Stimulated activated CD8-positive, alpha-beta memory T cell treated with anti-CD3 and anti-CD28 coated beads, Interleukin-12 subunit alpha, Interleukin-12 subunit beta, amount 100 ng/mL, for 24 hours (primary cell): ENCODE results near the gene CYB561D1.
"Not testable (repeated sequence)": the region's sequence is repeated elsewhere in the genome, so short reads cannot be mapped to it uniquely, and the experiment has no call there.

Experiments used
- DNase-seq: peaks from one replicate; pipeline ENCODE4 v3.0.0-alpha.2; 2020; ENCODE audit errors: extremely low read depth

Gene CYB561D1, protein sequence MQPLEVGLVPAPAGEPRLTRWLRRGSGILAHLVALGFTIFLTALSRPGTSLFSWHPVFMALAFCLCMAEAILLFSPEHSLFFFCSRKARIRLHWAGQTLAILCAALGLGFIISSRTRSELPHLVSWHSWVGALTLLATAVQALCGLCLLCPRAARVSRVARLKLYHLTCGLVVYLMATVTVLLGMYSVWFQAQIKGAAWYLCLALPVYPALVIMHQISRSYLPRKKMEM

DNA sequence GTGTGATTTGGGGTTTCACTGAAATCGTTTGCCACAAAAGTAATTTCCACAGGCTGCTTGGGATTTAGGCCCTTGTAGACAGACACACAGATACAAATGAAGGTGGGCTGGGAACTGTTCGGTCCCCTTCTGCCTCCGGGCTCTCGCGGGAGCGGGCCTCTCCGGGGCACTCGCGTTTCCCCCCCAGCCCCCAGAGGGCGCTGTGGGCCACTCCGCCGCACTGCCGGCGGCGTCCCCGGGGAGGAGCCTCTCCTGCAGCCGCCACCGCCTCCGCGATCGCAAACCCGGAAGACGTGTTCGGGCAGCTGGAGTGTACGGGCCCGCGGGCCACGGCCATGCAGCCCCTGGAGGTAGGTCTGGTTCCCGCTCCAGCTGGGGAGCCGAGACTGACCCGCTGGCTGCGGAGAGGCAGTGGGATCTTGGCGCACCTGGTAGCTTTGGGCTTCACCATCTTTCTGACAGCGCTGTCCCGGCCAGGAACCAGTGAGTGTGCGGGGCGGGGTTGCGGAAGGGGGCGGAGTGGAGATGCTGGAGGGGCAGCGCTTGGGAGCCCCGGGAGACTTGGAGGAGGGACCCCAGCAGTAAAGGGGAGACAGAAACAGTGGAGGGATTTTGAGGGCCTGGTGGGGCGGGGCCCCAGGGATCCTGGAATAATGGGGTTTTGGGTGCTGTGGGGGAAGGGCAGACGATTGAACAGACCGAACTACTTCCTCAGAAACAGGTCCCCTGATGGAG, at the start of gene CYB561D1:
CYB561D1 (plus strand) TSS at position 290 of the 735 bp plus-strand sequence; CDS start at position 336, 46 bp downstream.
- DNase-seq, result peak; percentile 77

DNA sequence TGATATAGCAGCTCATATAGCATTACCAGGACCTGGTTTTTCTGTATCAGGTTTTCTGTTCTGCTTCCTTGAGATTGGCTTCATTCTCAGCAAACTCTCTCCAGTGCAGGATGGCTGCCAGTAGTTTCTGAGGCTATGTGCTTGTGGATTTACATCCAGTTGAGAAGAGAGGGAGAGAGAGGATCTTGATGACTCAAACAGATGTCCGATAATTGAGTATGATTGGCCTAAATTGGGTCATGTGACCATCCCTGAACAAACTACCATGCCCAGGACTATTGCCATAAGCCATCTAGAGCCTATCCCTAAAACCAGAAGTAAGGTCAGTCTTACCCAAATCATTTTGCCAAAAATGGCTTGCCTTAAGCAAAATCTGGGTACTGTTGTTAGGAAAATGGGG, 49.5 kb upstream of the CYB561D1 start:
- DNase-seq, result no peak

DNA sequence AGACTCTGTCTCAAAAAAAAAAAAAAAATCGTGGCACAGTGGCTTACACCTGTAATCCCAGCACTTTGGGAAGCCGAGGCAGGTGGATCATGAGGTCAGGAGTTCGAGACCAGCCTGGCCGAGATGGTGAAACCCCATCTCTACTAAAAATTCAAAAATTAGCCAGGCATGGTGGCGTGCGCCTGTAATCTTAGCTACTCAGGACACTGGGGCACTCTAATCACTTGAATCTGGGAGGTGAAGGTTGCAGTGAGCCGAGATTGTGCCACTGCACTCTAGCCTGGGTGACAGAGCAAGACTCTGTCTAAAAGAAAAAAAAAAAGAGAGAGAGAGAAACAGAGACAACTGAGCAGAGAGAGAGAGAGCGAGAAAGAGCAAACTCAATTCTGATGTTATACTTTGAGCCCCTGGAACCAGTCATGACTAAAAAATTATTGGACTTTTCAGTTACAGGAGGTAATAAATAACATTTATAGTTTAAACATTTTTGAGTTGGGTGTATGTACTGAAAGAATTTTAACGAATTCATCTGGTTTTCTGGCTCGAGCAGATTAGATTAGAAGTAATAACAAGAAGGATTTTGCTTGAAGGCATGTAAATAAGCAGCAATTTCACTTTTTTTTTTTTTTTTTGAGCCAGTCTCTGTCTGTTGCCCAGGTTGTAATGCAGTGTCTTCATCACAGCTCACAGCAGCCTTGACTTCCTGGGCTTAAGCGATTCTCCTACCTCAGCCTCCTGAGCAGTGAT, 47.8 kb upstream of the CYB561D1 start:
- DNase-seq, result not testable (repeated sequence)

DNA sequence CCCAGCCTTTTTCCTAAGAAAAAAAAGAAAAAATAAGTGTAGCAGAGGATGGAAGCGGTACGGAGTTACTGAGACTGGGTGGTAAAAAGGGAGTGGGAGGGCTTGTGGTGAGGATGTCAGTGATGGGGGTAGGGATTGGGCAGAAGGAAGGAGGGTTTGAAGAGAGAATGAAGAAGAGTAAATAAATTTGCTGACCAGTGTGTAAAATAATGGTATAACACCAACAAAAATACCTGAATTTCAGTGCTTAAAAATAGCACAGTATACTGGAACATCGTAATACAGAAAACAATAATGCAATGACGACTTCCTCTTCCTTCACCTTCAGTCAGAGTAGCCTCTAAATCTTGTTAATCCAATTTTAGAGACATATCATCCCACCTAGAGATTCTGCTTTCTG, 46.4 kb upstream of the CYB561D1 start:
- DNase-seq, result no peak

DNA sequence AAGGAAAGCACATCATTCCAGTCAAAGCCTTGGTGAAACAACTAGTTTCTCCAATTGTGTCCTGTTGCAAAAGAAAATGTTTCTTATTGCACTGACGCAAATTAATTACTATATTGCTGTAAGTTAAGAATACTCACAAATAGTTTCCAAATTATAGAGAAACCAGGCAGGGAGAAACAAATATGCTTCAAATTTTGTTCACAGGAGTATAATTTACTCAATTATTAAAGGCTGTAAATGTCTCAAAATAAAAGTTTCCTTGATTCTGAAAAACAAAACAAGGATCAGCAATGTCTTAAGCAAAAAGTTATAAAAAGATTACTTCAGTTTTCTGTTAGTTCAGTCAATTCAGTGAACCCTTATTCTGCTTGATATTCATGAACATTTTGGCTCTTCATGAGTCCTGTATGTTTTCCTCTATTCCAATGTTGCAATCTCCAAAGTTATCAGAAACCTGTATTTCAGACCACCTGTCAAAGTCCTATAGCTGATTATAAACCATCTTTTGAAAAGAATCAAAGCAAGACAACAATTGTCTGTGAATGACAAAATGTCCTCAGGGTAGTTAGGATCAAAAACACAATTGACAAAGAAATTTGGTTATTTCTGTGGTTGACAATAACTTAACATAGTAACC, 39.3 kb upstream of the CYB561D1 start:
- DNase-seq, result no peak

DNA sequence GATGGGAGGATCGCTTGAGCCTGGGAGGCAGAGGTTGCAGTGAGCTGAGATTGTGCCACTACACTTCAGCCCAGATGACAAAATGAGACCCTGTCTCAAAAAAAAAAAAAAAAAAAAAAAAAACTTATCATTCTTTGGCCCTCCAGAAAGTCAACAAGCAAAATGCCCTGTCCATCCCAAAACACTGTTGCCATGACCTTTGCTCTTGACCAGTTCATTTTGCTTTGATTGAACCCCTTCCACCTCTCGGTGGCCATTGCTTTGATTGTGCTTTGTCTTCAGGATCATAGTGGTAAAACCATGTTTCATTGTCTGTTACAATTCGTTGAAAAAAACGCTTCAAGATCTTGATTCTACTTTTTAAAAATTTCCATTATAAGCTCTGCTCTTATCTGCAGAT, 36.1 kb upstream of the CYB561D1 start:
- DNase-seq, result no peak

DNA sequence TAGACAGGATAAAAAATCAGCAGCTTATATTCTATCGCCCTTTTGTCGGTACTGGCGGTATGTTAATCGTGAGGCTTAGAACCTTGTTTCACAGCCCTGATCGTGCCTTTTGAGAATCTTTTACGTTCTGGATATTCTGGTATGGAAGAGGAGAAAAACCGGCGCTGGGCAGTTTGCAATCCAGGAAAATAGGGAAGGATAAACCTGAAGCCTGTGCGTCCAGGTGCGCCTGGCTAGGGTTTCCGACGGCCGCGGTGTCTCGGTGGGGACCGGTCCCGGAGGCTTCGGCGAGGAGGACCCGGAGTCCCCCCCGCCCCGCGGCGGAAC, 27.8 kb upstream of the CYB561D1 start:
- no peak for DNase-seq

DNA sequence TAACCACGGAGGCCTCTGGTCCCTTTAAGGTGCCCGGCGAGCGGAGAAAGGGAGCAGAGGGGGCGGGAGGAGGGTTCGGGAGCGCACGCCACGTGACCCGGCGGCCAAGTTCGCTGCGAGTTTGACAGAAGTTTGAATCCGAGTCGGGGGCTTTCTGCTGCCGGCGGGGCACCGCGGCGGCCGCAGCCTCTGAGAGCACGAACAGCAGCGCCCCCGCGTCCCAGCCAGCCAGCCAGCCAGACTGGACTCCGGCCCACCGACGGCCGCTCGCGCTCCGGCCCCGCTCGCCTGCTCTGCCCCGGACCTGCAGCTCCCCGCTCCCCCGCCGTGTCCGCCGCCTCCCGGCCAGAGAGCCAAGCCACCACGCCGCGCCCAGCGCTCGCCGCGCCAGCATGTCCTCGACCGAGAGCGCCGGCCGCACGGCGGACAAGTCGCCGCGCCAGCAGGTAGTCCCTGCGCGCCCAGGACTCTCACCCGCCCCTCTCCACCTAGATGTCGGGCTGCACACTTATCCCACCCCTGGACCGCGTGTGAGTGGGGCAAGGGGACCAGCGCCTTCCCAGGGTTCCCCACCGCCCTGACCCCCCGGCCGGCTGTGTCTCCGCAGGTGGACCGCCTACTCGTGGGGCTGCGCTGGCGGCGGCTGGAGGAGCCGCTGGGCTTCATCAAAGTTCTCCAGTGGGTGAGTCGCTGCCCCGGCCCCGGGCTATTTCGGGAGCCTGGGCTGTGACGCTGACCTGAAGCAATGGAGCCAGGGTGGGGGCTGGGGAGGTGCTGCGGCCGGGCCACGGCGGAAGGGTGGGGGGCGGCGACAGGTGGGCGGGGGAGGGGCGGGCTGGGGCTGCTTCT, 27.2 kb upstream of the CYB561D1 start, which contains the start of gene SYPL2:
SYPL2 (plus strand) TSS at position 95 of the 849 bp plus-strand sequence; CDS start at position 393, 298 bp downstream.
- DNase-seq, result no peak

DNA sequence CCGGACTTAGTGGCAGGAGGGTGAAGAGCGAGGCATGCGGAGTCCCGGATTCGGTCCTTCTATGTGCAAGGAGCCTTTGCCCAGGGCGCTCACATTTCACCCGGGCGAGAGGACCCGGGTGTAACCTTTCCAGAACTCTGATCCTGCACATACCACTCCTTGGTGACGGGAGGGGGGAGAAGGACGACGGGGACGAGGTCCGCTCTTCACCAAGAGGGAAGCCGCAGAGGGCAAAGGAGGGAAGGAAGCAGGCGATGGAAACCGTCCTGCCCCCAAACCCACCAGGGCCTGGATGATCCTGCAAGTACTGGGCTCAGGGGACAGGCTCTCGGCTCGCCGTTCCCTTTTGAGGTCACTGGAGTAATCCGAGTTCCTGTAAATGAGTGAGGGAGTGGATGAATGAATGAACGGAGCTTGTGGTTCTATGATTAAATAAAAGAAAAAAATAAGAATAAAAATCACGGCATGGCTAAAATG, 26.6 kb upstream of the CYB561D1 start:
- DNase-seq, result no peak

DNA sequence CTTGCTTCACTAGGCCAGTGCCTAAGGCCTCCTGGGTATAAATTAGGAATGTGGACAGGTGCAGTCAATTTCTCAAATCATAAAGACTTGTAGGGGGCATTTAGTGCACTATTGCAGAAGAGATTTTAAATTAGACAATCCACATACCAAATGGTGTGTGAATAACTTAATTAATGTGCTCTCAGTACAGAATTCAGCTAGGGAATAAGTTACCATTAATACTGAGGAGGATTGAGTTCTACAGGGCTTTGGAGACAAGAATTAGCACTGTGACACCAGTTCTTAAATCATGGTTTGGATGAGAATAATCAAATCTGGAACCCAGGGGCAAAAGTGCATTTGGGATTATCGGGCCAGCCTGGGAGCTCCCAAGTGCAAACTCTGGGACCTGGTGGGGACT, 25.8 kb upstream of the CYB561D1 start:
- DNase-seq, result no peak

DNA sequence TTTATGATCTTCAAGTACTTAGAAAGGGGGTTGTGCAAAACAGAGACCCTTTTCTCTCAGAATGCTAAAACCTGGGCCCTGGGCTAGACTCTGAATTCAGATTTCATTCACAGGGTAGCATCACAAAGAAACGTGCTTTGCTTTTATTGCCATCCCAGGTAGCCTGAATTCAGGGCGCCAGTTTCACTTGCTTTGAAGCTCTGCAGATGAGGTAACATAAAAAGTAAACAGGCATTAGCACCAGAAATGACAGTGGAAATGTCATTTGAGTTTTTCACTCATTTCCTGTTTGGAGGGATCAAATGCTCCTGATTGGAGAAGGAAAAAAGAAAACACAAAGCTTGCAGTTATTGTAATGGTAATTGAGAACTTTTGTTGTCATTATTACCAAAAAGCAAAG, 25.0 kb upstream of the CYB561D1 start:
- DNase-seq, result no peak

DNA sequence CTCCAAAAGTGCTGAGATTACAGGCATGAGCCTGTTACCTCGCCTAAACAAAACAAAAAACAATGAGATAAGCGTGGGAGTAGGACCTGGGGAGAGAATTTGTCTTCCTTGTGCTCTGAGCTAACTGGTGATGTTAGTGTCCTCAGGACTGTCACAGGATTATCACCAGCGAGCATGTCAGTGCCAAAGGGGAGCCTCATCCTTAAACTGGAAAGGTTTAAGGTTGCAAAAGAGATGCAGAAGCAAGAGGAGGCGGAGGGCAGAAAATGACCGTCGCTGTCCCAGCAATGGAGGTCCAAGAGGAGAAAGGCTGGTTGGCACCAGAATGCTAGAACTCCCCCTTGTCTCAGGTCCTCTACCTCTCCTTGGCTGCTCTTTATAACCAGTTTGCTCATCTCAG, 23.6 kb upstream of the CYB561D1 start:
- DNase-seq, result no peak

DNA sequence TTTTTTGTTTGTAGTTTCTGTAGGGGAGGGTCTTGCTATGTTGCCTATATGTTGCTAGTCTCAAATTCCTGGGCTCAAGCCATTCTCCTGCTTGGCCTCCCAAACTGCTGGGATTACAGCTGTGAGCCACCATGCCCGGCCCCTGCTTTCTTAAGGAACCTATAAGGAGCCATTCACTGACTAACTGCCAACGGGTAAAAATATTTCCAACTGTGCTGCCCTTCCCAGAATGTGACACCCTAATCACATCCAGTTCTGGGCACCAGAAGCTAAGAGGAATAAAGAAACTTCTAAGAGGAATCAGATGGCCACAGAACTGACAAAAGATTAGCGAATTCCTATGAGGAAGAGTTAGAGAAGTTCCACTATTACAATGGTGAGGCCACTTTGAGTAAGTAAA, 21.1 kb upstream of the CYB561D1 start:
- no peak for DNase-seq

DNA sequence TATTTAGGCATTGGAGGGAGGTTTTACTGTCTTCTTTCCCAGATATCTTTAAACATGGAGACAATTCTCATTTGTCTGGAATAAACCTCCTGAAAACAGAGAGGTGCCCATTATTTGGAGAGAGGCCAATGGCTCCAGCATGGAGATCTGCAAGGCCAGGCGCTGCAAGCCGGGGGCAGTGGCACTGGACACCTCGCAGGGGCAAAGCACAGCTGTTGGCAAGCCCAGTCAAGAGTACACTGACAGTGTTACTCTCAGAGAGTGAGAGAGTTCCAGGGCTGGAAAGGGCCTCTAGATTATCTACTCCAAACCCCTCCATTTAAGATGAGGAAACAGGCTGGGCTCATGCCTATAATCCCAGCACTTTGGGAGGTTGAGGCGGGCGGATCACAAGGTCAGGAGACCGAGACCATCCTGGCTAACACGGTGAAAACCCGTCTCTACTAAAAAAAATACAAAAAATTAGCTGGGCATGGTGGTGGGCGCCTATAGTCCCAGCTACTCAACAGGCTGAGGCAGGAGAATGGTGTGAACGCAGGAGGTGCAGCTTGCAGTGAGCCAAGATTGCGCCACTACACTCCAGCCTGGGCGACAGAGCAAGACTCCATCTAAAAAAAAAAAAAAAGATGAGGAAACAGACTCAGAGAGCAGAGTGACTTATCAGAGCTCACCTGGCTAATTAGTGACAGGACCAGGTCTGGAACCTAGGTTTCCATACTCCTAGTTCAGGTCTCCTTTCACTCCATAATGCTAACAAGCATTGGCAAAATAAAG, 20.4 kb upstream of the CYB561D1 start:
- DNase-seq, result not testable (repeated sequence)

DNA sequence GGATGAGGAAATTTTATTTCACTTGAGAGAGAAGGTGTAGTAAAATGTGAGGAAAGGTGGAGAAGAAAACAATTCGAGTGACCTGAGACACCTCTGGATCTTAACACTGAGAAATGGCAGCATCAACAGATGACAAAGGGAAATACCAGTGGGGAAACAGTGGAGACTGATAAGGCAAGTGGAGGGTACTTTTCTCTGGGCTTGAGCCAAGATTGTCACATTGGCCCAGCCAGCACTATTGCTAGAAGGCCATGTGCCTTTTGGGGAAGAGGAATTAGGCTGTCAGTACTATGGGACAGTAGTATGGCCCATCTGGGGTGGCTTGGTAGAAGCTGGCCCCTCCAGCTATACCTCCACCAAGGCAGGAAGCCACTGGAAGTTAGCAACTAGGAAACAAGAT, 19.2 kb upstream of the CYB561D1 start:
- no peak for DNase-seq

DNA sequence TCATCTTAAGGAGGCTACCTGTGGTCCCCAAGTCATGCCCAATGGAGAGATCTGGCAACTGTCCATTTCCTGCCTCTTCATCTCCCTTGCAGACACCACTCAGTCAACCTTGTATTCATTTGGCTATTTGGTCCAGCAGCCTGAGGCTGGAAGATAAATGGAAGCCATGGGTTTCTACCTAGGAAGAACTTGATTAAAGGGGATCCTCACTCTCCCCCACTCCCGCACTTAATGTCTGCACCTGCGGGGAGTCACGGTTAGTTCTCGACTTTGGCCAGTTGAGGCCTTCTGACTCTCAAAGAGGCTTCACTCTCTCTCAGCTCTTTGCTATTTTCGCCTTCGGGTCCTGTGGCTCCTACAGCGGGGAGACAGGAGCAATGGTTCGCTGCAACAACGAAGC, 18.6 kb upstream of the CYB561D1 start:
- no peak for DNase-seq

DNA sequence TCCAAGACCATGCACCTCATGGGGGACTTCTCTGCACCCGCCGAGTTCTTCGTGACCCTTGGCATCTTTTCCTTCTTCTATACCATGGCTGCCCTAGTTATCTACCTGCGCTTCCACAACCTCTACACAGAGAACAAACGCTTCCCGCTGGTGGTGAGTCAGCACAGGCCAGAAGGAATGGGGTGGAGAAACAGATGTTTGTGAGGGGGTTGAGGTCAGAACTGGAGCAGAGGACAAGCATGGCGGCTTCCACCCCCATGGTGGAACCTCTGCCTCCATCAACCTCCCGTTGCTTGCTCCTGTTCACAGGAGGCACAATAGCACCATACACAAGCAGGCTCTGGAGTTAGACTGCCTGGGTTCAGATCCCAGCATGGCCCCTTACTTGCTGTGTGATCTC, 17.1 kb upstream of the CYB561D1 start:
- no peak for DNase-seq

DNA sequence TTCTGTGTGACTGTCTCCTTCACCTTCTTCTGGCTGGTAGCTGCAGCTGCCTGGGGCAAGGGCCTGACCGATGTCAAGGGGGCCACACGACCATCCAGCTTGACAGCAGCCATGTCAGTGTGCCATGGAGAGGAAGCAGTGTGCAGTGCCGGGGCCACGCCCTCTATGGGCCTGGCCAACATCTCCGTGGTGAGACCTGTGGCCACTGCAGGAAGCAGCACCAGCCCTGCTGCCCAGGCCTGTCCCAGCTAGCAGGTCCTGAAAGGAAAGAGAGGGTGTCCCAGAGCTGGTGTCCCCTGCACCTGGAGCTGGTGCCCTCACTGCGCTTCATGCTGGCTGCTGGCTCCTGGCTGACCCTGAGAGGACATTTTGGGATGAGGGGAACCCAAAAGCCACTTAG, 16.1 kb upstream of the CYB561D1 start:
- DNase-seq, result no peak

DNA sequence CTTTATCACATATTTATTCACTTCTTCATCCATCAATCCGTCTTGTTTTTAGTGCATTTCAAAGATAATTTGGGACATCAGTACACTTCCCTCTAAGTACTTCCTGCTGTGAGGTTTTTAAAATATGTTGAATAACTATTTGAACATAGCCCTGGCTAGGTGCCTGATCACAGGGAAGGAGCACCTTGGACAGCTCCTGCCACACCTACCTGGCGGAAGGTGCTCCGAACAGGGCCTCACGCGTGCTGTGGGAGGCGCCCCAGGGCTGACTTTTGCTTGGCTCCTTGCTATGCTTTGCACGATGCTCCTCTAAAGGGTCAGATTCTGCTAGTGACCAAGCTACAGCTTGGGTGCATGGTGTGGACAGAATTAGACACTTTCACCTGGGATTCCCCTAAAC, 15.1 kb upstream of the CYB561D1 start:
- no peak for DNase-seq

DNA sequence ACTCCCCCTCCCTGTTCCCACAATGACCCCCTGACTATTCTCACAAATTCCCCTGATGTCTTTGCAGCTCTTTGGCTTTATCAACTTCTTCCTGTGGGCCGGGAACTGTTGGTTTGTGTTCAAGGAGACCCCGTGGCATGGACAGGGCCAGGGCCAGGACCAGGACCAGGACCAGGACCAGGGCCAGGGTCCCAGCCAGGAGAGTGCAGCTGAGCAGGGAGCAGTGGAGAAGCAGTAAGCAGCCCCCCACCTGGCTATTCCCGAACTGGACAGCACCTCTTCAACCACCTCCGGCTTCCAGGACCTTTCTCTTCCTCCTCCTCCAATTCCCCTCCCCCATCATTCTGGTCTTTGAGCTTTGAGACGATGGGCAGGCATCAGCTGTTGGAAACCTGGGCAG, 14.6 kb upstream of the CYB561D1 start:
- DNase-seq, result no peak

DNA sequence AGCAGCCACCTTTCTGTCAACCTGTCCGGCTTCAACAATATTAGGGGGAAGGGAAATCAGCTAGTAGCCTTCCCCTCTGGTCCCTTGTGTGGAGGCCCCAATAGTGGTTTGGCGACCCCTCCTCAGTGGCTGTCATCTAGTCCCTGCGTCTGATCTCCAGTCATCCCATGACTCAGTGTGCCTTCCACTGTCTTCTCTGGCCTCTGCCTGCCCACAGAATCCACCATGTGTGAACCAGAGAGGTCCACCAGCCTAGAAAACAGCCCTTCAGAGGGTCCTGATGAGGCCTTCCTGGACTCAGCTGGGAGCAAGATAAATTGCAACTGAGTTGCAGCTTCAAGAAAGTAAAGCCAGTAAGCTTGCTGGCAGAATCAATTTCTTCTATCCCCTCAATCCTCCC, 14.0 kb upstream of the CYB561D1 start:
- no peak for DNase-seq
